ENCODE data around the gene BICD1.
A peak's percentile ranks its signal among the peaks of the same experiment; 100 is the strongest.
"Not testable (repeated sequence)": the region's sequence is repeated elsewhere in the genome, so short reads cannot be mapped to it uniquely, and the experiment has no call there.

BICD1 gene

DNA sequence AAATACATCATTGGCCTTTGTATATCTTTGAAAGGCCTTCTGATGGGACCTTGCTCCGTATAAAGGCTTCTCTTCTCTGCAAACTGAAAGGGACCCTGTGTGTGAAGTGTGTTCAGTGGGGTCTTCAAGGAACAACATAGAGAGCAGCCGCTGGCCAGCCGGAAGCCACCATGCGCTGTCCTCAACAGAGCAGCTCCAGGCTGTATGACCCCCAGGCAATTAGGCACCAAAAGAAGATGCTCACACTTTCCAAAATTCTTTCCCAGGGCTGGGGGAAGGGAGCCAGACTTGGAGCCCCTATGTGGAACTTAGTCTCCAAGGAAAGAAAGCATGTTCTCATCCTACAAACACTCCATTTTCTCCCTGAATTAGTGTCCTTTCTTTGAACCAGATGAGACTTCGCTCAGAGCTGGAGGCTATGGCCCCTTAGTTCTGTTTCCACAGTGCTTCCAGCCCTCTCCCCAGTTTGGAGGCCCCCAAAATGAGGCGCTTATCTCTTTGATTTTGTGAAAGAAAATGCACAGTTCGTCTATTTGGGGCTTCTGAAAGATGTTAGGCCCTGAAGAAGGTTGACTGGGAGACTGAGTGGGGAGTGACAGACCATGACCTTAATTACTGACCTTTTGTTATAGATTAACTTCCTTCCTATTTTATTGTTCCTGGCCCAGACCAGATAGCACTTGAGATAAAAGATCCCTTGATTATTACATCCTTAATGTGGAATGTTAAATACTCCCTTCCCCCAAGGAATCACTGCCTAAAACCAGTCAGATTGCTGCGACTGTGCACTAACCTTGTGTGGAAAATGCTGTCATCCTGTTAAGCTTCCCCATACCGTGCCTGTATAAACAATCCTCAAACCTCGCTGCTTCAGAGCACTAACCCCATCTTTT lies 164.4 kb downstream of the BICD1 start:
- peak; percentile 98 for DNase-seq (ENCODE audit: low read depth)
- TF ChIP-seq, protein P1, sequence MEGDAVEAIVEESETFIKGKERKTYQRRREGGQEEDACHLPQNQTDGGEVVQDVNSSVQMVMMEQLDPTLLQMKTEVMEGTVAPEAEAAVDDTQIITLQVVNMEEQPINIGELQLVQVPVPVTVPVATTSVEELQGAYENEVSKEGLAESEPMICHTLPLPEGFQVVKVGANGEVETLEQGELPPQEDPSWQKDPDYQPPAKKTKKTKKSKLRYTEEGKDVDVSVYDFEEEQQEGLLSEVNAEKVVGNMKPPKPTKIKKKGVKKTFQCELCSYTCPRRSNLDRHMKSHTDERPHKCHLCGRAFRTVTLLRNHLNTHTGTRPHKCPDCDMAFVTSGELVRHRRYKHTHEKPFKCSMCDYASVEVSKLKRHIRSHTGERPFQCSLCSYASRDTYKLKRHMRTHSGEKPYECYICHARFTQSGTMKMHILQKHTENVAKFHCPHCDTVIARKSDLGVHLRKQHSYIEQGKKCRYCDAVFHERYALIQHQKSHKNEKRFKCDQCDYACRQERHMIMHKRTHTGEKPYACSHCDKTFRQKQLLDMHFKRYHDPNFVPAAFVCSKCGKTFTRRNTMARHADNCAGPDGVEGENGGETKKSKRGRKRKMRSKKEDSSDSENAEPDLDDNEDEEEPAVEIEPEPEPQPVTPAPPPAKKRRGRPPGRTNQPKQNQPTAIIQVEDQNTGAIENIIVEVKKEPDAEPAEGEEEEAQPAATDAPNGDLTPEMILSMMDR (IDR thresholded peaks at IDR 0.05; ENCODE audit: control insufficient read depth, extremely low read depth, insufficient read depth): no peak
- H3K4me3 ChIP-seq (ENCODE audit: low read depth, low read length): no peak overlapping the region

DNA sequence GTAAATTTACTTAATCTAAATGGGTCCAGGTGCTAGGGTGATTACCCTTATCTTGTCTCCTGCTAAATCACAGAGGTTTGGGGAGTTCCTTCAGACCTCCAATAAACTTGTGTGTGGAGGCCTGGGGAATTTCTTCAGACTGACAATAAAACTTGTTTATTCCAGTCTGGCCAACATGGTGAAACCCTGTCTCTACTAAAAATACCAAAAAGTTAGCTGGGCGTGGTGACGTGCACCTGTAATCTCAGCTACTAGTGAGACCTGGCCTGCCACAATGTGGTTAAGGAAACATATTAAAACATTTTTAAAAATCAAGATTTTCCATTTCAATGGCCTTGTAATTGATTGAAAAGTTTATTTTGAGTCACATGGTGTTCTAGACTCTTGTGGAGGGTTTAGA lies 165.8 kb downstream of the BICD1 start:
- TF ChIP-seq, protein P1 (IDR thresholded peaks at IDR 0.05; ENCODE audit: control insufficient read depth, extremely low read depth, insufficient read depth): no peak
- DNase-seq (ENCODE audit: low read depth): no peak
- no peak overlapping the region for H3K4me3 ChIP-seq (ENCODE audit: low read depth, low read length)

GRCh38 chr12:32273063-32273522 lies 166.4 kb downstream of the BICD1 start:
- DNase-seq (ENCODE audit: low read depth): no peak
- TF ChIP-seq, protein P1 (IDR thresholded peaks at IDR 0.05; ENCODE audit: control insufficient read depth, extremely low read depth, insufficient read depth): no peak
- H3K4me3 ChIP-seq (ENCODE audit: low read depth, low read length): no peak overlapping the region

DNA sequence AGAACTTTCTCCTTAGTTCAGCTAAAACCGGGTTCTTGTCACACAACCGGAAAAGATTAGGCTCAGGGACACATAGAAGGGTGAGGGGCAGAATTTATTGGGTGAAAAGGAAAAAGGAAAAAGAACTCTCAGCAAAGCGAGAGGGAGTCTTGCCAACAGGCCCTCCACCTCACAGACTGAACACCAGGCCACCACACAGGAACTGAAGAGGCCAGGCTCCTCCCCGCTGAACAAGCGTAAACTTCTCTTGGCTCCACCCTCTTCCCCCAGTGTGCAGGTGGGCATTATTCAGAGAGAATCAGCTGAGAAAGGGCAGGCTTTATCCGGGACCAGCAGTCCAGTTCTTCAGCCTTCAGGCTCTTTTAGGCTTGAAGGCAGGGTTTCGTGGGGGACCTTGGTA lies 167.1 kb downstream of the BICD1 start:
- TF ChIP-seq, protein P1 (IDR thresholded peaks at IDR 0.05; ENCODE audit: control insufficient read depth, extremely low read depth, insufficient read depth): no peak
- H3K4me3 ChIP-seq (ENCODE audit: low read depth, low read length): no peak overlapping the region
- DNase-seq (ENCODE audit: low read depth): no peak

- TF ChIP-seq, protein P1 (IDR thresholded peaks at IDR 0.05; ENCODE audit: control insufficient read depth, extremely low read depth, insufficient read depth): no peak
- no peak for DNase-seq (ENCODE audit: low read depth)
- no peak overlapping the region for H3K4me3 ChIP-seq (ENCODE audit: low read depth, low read length)
Observed at GRCh38 chr12:32274665-32275064, 168.0 kb downstream of the BICD1 start.

- DNase-seq (ENCODE audit: low read depth); H3K4me3 ChIP-seq (ENCODE audit: low read depth, low read length): not testable (repeated sequence)
Observed at GRCh38 chr12:32275520-32275919, 168.9 kb downstream of the BICD1 start.

- DNase-seq (ENCODE audit: low read depth): no peak
- H3K4me3 ChIP-seq (ENCODE audit: low read depth, low read length): no peak overlapping the region
- TF ChIP-seq, protein P1 (IDR thresholded peaks at IDR 0.05; ENCODE audit: control insufficient read depth, extremely low read depth, insufficient read depth): no peak
Observed at GRCh38 chr12:32277774-32278173, 171.1 kb downstream of the BICD1 start.
